Epithelial cell of prostate (primary cell): ENCODE data around the gene AFG1L.
"Not testable (repeated sequence)": the region's sequence is repeated elsewhere in the genome, so short reads cannot be mapped to it uniquely, and the experiment has no call there.

Experiments
- DNase-seq: peaks from one replicate; pipeline ENCODE4 v3.0.0-alpha.2; 2011; ENCODE audit warnings: low read depth, low spot score
- H3K27ac ChIP-seq: fragments of 450-650 bp; 2 replicates; pipeline ENCODE4 v1.5.1; 2017; ENCODE audit warnings: mild to moderate bottlenecking

AFG1L gene

DNA sequence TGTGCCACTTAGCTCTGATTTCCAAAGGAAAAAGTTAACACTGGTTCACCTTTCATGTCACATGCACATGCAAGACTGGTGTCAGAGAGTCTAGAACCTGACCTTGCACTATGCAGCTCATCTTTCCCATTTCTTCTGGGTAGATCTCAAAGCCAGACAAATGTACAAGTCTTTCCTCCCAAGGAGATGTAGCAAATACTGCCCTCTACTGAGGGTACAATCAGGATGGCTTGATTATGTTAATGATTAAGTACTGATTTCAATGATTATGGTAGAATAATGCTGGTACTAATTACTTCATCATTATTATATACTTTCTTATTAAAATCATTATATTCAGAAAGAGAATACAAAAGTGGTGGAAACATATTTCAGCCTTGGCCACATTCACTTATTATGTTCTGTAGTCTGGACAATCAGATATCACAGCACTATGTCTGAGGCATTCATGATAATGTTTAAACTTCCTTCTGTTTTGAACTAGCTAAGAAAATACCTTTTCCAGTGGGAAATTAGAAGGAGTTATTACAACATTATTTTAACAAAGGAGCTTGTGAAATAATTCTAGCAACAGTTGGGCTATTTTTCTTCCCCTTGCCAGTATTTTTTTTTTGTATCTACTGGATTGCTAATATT, 197.4 kb downstream of the AFG1L start:
- no peak for DNase-seq

DNA sequence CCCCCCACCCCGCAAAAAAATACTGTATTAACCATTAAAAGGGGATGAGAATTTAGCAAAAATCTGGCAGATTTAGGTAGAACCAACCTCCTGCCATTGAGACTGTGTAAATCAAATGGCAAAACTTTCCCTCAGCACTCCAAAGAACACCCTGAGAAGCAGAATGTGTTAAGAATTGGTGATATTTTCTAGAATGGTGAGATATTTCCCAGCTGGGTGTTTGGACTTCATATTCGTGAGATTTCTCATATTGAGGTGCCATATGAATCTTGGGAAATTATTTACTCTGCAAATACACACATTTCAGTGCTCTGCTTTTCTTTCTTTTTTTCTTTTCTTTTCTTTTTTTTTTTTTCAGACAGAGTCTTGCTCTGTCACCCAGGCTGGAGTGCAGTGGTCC, 199.6 kb downstream of the AFG1L start:
- no peak overlapping the region for H3K27ac ChIP-seq
- no peak for DNase-seq

More for the DNA sequence above, 197.4 kb downstream of the AFG1L start:
- H3K27ac ChIP-seq = no peak overlapping the region

DNA sequence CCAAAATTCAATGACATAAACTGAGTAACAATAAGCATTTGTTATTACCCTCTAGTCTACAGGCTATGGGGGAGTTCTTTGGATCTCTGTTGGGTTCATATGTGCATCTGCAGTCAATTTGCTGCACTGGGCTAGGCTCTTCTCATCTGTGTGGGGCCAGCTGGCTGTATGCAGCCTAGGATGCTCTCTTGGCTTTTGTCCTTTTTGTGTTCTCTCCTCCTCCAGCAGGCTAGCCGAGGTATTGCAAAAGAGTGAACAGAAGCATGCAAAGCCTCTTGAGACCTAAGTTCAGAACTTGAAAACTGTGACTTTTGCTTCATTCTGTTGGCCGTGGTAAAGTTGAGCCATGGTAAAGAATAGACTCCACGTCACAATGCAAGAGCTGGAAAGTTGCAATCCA, 203.0 kb downstream of the AFG1L start:
- H3K27ac ChIP-seq = no peak overlapping the region
- no peak for DNase-seq

DNA sequence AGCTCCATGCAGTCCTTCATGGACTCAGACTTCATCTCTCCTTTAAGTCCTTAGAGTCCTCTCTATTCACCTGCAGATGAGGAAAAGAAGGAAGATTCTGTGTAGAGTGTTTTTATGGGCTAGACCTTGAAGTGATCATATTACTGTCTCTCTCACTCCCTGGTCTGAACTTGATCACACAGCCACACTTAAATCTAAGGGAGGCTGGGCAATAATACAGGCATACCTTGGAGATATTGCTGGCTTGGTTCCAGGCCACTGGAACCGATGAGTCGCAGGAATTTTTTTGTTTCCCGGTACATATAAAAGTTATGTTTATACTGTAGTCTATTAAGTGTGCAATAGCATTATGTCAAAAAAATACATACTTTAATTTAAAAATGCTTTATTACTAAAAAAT, 206.7 kb downstream of the AFG1L start:
- no peak overlapping the region for H3K27ac ChIP-seq
- DNase-seq = no peak

DNA sequence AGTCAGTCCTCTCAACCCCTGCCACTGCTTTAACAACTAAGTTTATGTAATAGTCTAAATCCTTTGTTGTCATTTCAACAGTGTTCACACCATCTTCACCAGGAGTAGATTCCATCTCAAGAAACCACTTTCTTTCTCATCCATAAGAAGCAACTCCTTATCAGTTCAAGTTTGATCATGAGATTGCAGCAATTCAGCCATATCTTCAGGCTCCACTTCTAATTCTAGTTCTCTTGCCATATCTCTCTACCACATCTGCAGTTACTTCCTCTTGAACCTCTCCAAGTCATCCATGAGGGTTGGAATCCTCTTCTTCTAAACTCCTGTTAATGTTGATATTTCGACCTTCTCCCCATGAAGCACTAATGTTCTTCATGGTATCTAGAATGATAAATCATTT, 208.0 kb downstream of the AFG1L start:
- H3K27ac ChIP-seq = no peak overlapping the region
- no peak for DNase-seq

DNA sequence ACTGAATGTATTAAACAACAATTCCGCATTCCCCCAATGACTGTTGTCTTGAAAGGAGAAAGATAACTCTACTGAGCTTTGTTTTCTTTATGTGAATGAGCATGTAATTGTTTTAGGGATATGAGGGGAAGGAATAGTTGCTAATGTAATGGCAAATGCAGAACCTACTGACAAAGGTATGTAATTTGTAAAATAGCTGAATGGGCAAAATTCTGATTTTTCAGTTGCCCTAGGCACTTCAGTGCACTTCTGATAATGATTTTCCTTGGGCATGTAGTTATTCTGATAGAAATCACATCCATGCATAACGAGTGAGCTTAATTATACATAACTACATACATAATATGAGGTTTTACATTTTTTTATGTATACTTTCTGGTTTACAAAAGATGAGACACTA, 212.5 kb downstream of the AFG1L start:
- no peak overlapping the region for H3K27ac ChIP-seq
- DNase-seq = no peak

DNA sequence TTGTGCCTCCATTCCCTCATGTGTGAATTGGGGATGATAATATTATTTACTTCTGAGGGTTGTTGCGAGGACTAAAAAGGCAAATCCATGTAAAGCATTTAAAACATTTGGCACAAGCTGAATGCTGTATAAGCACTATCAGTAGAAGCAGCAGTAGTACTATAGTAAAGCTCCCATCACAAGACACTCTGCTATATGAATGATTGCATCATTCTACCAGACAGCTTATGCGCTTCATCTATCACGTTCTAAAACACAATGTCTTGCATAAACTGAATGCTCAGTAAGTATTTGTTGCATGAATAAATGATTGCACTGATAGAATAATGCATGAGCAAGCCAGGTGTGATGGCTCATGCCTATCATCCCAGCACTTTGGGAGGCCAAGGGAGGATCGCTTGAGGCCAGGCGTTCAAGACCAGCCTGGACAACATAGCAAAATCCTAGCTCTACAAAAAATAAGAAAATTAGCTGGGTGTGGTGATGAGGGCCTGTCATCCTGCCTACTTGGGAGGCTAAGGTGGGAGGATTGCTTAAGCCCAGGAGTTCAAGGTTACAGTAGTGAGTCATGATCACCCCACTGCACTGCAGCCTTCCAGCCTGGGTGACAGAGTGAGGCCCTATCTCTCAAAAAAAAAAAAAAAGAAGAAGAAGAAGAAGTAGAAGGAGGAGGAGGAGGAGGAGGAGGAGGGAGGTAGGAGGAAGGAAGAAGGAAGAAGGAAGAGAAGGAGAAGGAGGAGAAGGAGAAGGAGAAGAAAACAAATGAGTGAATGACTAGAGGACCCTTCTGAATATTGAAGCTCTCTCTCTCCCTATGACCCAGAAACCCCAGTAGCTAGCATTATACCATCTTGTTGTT, 215.8 kb downstream of the AFG1L start:
- no peak for DNase-seq
- H3K27ac ChIP-seq = no peak overlapping the region

DNA sequence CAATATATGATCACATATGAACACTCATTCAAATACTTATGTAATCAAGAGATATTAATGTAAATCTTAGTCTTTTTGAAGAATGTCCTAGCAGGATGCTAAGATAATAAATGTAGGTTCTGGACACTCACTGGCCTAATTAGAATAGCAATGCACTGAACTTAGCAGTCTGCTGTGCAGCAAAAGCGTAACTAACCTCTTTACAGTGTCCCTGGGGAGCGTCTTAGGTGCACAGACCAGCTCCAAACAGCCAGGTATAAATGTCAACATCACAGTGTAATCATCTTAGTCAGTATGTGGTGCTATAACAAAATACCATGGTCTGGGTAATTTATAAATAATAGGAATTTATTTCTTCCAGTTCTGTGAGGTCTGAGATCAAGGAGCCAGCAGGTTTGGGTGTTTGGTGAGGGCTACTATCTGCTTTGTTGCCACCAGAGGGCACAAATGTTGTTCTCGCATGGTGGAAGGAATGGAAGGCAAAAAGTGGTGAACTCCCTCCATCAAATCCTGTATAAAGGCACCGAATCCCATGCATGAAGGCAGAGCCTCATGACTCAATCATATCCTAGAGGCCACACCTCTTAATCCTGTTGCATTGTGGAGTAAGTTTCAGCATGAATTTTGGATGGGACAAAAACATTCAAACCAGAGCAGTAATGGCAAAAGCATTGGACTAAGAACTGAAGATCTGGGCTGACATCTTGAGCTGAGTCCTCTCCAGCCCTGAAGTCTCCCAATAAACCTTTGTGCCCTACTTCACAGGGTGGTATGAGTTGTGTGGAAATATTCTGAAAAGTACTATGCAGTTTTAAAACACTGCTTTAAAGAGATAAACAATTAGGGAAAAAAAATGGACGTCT, 224.1 kb downstream of the AFG1L start:
- DNase-seq = no peak
- H3K27ac ChIP-seq = no peak overlapping the region

DNA sequence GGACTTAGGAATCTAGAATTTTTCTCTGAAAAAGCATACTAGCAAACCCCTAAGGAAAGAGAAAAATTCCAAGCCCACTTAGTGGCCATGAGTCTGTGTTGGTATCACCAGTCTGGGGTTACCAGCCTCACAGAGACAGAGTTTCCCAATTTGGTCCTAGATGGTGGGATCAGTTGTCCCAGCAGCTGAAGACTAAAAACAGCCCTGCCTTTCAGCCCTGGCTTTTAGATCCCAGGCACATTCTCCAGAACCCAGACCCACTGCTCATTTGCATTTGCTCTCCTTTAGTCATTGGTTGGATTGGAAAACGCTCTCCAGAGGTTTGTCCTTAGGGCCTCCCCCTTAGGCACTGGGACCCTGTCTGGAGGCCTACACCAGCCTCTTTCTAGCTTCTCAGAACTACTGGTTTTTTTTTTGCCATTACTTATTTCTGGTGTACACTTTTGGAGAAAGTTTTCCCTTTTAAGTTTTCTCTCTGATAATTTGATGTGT, 226.8 kb downstream of the AFG1L start:
- no peak overlapping the region for H3K27ac ChIP-seq
- DNase-seq = no peak

DNA sequence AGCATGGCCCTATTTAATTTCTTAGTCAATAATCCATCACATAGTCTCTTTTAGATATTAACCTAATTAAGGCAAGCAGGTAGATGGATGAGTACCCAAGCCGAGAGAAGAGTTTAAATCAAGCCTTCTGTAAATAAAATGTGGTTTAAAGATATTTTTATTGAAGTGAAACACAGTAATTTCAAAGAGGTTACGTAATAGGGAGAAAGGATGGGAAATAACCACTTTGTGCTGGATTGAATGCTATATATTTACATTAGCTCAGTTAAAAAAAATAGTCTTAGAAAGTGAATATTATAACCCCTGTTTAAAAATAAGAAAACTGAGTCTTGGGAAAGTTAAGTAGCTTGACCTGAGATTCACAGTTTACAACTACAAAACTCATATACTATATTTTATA, 228.8 kb downstream of the AFG1L start:
- DNase-seq = no peak
- H3K27ac ChIP-seq = no peak overlapping the region

DNA sequence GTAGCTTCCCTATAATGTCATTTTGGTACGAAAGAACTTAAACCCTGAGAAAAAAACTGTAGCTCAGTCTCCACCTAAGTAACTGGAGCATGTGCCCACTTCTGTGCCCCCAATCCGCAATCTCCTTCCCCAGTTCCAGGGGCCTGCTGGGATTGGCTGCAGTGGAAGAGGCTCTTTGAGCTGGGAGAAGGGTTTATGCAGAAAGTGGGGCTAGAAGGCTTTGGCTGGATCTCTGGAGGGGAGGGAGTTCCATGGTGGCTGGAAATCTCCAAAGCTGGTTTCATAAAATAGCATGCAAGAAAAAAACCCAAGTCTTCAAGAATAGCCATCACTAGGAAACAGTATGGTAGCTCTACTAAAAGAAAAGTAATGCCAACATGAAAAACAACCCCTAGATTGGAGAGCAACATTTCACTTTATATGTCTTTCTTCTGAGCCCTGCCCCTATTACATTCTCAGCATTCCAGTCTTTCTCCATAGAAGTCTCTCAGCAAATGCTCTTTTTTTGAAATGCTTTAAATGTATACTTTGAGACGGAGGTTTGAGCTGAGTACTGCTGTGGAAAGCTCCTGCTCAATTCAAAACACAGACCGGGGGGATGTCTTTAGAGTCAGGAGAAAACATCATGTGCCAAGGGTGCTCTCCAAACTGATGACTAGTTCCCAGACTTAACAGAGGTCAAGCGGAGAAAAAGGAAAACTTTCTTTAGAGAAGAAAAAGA, 229.8 kb downstream of the AFG1L start:
- no peak for DNase-seq
- no peak overlapping the region for H3K27ac ChIP-seq

DNA sequence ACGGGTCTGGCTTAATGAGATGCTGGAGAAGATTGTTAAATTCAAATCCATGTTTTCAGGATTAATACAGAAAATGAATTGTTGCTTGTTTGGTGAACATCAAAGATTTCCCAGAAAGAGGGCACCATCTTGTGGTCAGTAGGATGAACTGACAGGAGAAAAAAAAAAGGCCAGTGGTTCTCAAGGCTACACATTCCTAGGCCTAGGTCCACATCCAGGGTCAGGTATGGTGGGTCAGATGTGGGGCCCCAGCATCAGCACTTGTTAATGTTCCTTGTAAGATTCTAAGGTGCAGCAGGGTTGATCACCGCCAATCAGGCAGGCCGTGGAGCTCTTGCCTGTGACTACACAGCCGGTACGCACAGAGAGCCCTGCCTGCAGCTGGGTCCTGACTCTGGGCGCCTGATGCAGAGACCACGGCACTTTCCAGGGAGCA, 231.9 kb downstream of the AFG1L start:
- DNase-seq = no peak
- H3K27ac ChIP-seq = no peak overlapping the region

DNA sequence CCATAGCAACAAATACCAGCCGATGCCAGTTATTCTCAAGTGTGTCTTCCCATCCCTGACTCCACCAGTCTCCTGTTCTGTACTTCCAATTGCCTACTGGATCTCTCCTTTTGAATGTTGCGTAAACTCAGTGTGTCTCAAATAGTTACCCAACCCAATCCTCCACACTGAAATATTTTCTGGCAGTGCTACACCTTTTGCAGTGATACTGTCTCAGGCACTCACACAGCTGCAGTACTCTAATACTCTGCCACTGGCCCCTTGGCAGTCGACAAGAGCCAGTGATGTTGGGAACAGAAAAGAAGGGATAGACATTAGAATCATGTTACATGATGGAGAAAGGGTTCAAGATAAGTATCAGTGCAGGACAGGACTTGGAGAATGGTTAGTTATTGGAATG, 234.0 kb downstream of the AFG1L start:
- H3K27ac ChIP-seq = no peak overlapping the region
- DNase-seq = no peak

DNA sequence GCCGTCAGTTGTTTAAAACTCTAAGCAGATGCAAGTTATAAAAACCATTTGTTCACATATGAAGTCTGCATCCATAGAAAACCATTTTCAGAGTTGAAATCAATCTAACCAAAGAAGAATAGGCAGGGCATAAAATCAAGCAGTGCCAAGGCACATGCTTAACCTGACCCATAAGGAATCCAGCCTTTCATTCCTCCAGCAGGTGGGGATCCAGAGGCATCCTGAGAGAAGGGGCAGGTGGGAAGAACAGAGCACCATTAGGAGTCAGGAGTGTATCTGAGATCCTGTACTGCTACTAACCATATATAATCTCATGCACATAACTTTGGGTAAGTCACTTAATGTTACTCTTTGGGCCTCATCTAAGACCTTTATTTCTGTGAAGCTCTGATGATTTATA, 236.5 kb downstream of the AFG1L start:
- no peak for DNase-seq
- H3K27ac ChIP-seq = no peak overlapping the region

DNA sequence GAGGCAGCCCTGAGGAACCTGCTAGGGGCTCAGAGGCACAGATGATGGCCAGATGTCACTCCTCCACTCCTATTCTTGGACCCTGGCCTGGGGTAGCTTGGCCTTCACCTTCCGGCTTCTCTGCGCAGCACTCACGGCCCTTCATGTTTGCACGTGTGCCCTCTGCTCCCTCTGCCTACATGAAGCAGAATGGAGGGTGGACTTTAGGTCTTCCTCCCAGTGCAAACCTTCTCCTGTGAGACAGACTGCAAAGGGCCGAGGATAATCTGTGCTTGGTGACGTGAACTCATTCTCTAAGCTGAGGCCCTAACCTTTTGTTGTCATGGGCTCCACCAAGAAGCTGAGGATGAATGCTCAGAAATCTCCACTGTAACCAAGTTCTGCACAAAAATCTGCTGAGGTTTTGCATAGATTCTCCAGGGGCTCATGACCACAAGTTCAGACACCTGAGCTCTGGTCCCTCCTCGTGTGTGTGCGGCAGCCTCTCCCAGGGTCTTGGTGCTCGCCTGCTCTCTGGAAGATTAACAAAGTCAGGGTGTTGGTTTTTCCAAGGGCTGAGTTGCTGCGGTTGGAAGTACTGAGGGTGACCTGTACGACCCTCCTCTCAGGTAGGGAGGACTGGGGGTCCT, 240.4 kb downstream of the AFG1L start:
- no peak overlapping the region for H3K27ac ChIP-seq
- DNase-seq = no peak

DNA sequence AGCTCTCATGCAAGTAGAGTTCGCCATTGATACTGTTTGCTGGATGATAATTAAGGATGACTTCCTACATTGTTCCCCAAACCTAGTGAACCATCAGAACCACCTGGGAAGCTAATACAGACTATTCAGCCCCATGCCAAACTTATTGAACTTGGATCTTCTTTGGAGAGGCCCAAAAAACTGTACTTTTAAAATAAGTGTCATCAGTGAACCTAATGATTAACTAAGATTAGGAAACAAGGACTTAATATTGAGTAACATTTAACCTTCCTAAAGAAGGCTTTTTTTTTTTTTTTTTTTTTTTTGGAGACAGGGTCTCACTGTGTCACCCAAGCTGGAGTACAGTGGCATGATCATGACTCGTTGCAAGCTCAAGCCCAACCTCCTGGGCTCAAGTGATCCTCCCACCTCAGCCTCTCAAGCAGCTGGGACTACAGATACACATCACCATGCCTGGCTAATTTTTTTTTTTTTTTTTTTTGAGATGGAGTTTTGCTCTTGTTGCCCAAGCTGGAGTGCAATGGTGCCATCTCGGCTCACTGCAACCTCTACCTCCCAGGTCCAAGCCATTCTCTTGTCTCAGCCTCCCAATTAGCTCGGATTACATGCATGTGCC, 241.2 kb downstream of the AFG1L start:
- not testable (repeated sequence) for H3K27ac ChIP-seq, DNase-seq

DNA sequence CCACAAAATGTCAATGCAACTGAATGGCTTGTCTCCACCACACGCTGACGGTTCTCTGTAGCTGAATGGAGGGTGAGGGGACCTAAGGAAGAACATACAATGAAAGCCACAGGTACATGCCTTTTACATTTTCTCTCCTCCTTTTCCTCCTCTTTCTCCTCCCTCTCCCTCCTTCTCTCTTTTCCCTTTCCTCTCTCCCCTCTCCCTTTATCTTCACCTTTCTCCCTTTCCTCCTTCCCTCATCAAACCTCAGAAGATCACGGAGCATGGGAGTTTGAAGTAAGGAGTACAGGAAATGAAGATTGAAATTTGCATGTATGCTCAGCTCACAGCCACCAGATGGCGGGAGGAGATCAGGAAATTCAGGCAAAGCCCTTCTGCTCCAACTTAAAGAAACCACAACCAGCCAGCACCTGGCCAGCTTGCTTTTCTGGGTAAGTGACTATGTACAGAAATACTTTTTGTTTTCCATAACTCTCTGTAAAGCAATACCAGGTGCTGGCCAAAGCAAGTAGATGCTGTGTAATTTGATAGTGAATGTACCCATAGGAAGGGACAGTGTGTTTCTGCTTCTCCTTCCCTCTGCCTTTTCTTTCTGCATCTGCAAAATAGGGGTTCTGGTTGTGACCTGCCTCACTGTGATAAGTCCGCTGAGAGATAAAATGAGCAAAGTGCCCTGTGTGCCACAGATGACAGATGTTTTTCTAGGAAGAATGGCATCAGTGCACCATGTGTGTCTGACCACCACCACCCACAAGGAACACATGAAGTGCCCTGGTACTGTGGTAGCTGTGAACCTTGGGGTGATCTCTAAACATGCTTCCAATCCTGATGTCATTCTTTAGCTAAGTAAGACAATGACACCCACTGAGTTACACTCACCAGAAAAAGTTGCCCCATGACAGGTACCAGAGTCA, 247.2 kb downstream of the AFG1L start:
- no peak overlapping the region for H3K27ac ChIP-seq
- no peak for DNase-seq
